Measurements from ENCODE around the gene RPRD1B. TPM values are rescaled to one million over a fixed set of nuclear protein-coding genes. Genes with fewer than 3 reads are reported as not detected.

The RPRD1B gene
- total and polyA plus RNA-seq, 2 of the 13 experiments (the other 11 are each of a cell fraction or from before 2014, with no cell fraction given), result 31.1 to 41.5 TPM

DNA sequence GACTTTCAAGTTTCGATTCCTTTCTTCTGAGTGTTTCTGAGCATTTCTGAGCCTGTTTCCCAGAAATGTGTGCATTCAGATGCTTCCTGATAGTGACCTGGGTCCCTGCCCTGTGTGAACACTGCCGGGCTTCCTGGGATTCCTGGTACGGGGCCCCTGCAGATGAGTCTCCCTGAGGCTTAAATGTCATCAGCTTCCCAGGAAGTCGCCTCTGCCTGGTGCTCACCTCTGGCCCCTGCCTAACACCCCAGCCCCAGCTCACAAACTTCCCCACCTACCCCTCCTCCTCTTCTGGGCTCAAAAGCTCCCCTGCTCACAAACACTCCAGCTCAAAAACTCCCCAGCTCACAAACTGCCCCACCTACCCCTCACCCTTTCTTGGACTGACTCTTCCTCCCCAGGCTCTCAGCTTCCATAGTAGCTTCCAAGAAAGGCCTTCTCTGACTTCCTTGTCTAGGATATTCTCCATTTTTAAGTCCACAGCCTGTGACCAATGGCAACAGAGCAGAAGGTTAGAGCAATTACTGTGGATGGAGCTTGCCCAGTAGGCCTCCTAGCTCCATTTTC, 89.6 kb downstream of the RPRD1B start (continued):
- TF ChIP-seq, protein P1, sequence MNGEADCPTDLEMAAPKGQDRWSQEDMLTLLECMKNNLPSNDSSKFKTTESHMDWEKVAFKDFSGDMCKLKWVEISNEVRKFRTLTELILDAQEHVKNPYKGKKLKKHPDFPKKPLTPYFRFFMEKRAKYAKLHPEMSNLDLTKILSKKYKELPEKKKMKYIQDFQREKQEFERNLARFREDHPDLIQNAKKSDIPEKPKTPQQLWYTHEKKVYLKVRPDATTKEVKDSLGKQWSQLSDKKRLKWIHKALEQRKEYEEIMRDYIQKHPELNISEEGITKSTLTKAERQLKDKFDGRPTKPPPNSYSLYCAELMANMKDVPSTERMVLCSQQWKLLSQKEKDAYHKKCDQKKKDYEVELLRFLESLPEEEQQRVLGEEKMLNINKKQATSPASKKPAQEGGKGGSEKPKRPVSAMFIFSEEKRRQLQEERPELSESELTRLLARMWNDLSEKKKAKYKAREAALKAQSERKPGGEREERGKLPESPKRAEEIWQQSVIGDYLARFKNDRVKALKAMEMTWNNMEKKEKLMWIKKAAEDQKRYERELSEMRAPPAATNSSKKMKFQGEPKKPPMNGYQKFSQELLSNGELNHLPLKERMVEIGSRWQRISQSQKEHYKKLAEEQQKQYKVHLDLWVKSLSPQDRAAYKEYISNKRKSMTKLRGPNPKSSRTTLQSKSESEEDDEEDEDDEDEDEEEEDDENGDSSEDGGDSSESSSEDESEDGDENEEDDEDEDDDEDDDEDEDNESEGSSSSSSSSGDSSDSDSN (CRISPR knock-in tag; IDR thresholded peaks at IDR 0.05), result peak; percentile 45; the same call in 1 of the 2 replicates
- TF ChIP-seq GATAD1 (CRISPR knock-in tag; IDR thresholded peaks at IDR 0.05) (peak; percentile 62; the same call in 1 of the 2 replicates), HDAC1 (CRISPR knock-in tag; IDR thresholded peaks at IDR 0.05) (no peak), MBNL3 (CRISPR knock-in tag; conservative IDR thresholded peaks at IDR 0.05) (no peak), XRCC5 (optimal IDR thresholded peaks at IDR 0.05; ENCODE audit: low read length) (peak; percentile 66), MATR3 (CRISPR knock-in tag; IDR thresholded peaks at IDR 0.05) (no peak), ZNF878 (CRISPR knock-in tag; IDR thresholded peaks at IDR 0.05) (peak; percentile 87; the same call in 1 of the 2 replicates), RBAK (CRISPR knock-in tag; IDR thresholded peaks at IDR 0.05) (no peak), ZNF75D (CRISPR knock-in tag; IDR thresholded peaks at IDR 0.05; ENCODE audit: borderline replicate concordance) (no peak)
- TF ChIP-seq, protein P2, sequence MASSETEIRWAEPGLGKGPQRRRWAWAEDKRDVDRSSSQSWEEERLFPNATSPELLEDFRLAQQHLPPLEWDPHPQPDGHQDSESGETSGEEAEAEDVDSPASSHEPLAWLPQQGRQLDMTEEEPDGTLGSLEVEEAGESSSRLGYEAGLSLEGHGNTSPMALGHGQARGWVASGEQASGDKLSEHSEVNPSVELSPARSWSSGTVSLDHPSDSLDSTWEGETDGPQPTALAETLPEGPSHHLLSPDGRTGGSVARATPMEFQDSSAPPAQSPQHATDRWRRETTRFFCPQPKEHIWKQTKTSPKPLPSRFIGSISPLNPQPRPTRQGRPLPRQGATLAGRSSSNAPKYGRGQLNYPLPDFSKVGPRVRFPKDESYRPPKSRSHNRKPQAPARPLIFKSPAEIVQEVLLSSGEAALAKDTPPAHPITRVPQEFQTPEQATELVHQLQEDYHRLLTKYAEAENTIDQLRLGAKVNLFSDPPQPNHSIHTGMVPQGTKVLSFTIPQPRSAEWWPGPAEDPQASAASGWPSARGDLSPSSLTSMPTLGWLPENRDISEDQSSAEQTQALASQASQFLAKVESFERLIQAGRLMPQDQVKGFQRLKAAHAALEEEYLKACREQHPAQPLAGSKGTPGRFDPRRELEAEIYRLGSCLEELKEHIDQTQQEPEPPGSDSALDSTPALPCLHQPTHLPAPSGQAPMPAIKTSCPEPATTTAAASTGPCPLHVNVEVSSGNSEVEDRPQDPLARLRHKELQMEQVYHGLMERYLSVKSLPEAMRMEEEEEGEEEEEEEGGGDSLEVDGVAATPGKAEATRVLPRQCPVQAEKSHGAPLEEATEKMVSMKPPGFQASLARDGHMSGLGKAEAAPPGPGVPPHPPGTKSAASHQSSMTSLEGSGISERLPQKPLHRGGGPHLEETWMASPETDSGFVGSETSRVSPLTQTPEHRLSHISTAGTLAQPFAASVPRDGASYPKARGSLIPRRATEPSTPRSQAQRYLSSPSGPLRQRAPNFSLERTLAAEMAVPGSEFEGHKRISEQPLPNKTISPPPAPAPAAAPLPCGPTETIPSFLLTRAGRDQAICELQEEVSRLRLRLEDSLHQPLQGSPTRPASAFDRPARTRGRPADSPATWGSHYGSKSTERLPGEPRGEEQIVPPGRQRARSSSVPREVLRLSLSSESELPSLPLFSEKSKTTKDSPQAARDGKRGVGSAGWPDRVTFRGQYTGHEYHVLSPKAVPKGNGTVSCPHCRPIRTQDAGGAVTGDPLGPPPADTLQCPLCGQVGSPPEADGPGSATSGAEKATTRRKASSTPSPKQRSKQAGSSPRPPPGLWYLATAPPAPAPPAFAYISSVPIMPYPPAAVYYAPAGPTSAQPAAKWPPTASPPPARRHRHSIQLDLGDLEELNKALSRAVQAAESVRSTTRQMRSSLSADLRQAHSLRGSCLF (CRISPR knock-in tag; IDR thresholded peaks at IDR 0.05; ENCODE audit: borderline replicate concordance), result no peak
- TF ChIP-seq, protein P3, sequence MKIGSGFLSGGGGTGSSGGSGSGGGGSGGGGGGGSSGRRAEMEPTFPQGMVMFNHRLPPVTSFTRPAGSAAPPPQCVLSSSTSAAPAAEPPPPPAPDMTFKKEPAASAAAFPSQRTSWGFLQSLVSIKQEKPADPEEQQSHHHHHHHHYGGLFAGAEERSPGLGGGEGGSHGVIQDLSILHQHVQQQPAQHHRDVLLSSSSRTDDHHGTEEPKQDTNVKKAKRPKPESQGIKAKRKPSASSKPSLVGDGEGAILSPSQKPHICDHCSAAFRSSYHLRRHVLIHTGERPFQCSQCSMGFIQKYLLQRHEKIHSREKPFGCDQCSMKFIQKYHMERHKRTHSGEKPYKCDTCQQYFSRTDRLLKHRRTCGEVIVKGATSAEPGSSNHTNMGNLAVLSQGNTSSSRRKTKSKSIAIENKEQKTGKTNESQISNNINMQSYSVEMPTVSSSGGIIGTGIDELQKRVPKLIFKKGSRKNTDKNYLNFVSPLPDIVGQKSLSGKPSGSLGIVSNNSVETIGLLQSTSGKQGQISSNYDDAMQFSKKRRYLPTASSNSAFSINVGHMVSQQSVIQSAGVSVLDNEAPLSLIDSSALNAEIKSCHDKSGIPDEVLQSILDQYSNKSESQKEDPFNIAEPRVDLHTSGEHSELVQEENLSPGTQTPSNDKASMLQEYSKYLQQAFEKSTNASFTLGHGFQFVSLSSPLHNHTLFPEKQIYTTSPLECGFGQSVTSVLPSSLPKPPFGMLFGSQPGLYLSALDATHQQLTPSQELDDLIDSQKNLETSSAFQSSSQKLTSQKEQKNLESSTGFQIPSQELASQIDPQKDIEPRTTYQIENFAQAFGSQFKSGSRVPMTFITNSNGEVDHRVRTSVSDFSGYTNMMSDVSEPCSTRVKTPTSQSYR (CRISPR knock-in tag; IDR thresholded peaks at IDR 0.05; ENCODE audit: borderline replicate concordance), result 0 out of 2 replicates have a peak, but pooled peaks have one; percentile 8
- TF ChIP-seq, protein P4, sequence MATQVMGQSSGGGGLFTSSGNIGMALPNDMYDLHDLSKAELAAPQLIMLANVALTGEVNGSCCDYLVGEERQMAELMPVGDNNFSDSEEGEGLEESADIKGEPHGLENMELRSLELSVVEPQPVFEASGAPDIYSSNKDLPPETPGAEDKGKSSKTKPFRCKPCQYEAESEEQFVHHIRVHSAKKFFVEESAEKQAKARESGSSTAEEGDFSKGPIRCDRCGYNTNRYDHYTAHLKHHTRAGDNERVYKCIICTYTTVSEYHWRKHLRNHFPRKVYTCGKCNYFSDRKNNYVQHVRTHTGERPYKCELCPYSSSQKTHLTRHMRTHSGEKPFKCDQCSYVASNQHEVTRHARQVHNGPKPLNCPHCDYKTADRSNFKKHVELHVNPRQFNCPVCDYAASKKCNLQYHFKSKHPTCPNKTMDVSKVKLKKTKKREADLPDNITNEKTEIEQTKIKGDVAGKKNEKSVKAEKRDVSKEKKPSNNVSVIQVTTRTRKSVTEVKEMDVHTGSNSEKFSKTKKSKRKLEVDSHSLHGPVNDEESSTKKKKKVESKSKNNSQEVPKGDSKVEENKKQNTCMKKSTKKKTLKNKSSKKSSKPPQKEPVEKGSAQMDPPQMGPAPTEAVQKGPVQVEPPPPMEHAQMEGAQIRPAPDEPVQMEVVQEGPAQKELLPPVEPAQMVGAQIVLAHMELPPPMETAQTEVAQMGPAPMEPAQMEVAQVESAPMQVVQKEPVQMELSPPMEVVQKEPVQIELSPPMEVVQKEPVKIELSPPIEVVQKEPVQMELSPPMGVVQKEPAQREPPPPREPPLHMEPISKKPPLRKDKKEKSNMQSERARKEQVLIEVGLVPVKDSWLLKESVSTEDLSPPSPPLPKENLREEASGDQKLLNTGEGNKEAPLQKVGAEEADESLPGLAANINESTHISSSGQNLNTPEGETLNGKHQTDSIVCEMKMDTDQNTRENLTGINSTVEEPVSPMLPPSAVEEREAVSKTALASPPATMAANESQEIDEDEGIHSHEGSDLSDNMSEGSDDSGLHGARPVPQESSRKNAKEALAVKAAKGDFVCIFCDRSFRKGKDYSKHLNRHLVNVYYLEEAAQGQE (IDR thresholded peaks at IDR 0.05; ENCODE audit: borderline replicate concordance in 1 of 2, low read depth in 1 of 2, low read length in 2 of 2), result no peak
